ENCODE measurements around the gene FAAP20. TPM values are rescaled to one million over a fixed set of nuclear protein-coding genes. Genes with fewer than 3 reads are reported as not detected.

Gene FAAP20
- total and polyA plus RNA-seq, 2 donors (not counting 3 experiments of a cell fraction or from before 2014, with no cell fraction given): 31.5 to 62.6 TPM

DNA sequence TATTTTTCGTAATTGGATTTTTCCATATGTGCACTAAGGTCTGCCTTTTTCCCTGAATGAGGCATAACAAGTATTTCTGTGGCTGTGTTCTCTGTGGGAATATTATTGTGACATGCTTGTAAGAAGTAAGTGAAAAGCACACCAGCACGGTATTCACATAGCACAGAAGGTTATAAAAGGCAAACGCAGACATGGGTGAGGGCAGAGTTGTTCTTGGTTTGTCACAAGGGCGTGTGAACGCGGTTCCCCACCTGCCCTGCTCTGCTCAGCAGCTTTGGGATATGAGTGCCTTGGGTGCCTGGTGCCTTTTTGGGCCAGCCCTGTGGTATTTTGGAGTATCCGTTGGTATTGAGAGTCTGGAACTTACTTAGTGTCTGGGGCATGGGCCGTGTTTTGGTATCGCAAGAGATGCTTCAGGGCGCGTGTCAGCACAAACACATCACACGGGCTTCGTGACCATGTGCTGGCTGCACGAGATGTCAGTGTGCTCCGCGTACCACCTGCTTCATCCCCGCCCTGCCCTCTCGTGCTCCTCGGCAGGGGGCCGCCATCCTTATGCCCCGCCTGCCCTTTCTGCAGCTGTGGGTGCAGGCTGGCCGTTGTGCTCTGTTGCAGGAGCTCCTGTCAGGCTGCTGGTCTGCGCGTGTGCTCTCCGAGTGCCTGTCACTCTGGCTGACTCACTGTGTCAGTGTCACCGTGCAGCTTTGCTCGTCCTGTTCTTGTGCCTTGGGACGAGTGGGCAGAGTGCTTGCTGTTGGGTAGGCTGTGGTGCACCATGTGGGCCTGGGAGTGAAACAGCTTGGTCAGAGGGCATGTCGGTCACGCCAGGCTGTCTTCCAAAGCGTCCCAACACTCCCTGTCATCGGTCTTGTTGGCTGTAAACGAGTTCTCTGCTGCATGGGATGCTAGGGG, 48.5 kb upstream of the FAAP20 start:
- no peak overlapping the region for H3K9ac ChIP-seq (replicated peaks; ENCODE audit: extremely low read depth, insufficient read depth, low read length)
- TF ChIP-seq FOS (IDR thresholded peaks at IDR 0.05; ENCODE audit: borderline replicate concordance, insufficient read depth, low read length) (no peak), POLR2A (IDR thresholded peaks at IDR 0.05; ENCODE audit: low read depth, low read length) (no peak), MYC (IDR thresholded peaks at IDR 0.05; ENCODE audit: low read depth, low read length) (no peak), JUN (IDR thresholded peaks at IDR 0.05; ENCODE audit: borderline replicate concordance, insufficient read depth, insufficient read length, low read depth) (no peak), EZH2 (IDR thresholded peaks at IDR 0.05; ENCODE audit: borderline replicate concordance, low read depth, low read length, severe bottlenecking) (no peak), POLR2AphosphoS5 (IDR thresholded peaks at IDR 0.05; ENCODE audit: insufficient read depth, low read depth, low read length) (no peak)
- TF ChIP-seq, protein P1, sequence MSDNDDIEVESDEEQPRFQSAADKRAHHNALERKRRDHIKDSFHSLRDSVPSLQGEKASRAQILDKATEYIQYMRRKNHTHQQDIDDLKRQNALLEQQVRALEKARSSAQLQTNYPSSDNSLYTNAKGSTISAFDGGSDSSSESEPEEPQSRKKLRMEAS (IDR thresholded peaks at IDR 0.05; ENCODE audit: insufficient read depth, insufficient read length): no peak
- TF ChIP-seq, protein P2, sequence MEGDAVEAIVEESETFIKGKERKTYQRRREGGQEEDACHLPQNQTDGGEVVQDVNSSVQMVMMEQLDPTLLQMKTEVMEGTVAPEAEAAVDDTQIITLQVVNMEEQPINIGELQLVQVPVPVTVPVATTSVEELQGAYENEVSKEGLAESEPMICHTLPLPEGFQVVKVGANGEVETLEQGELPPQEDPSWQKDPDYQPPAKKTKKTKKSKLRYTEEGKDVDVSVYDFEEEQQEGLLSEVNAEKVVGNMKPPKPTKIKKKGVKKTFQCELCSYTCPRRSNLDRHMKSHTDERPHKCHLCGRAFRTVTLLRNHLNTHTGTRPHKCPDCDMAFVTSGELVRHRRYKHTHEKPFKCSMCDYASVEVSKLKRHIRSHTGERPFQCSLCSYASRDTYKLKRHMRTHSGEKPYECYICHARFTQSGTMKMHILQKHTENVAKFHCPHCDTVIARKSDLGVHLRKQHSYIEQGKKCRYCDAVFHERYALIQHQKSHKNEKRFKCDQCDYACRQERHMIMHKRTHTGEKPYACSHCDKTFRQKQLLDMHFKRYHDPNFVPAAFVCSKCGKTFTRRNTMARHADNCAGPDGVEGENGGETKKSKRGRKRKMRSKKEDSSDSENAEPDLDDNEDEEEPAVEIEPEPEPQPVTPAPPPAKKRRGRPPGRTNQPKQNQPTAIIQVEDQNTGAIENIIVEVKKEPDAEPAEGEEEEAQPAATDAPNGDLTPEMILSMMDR (IDR thresholded peaks at IDR 0.05; ENCODE audit: extremely low read depth in 1 of 2, insufficient read depth in 1 of 2, low read depth in 1 of 2, low read length in 2 of 2): no peak
- intact Hi-C loops (cut with micrococcal nuclease): no loop called here
- H3K27me3 ChIP-seq (ENCODE audit: control insufficient read depth in 2 of 2, insufficient read depth in 2 of 2, low read length in 2 of 2): no peaks in the 10 kb centered on the region
- H3K4me1 ChIP-seq (ENCODE audit: control insufficient read depth, extremely low read depth, insufficient read depth, low read length): peaks cover 8% of the 10 kb centered on the region
- dilution Hi-C loops (cut with MboI; ENCODE audit: extremely low pct_ligation_motif_present, low sequenced_read_pairs): no loop called here
- ChIA-PET CTCF (no interaction called here), POLR2A (no interaction called here)
- no peak overlapping the region for H3K27ac ChIP-seq (ENCODE audit: insufficient read depth, low read depth, low read length)
- no TSS peak for BruUV-seq (replicated peaks)
- no peaks in the 10 kb centered on the region for H3K9me3 ChIP-seq (replicated peaks; ENCODE audit: control insufficient read depth, insufficient read depth, low read length)
- peaks cover 96% of the 10 kb centered on the region for H3K79me2 ChIP-seq (ENCODE audit: control insufficient read depth, insufficient read depth, low read length)
- no peak overlapping the region for H2AFZ ChIP-seq (ENCODE audit: low read depth, low read length)
- no peaks in the 10 kb centered on the region for H3K9me1 ChIP-seq (replicated peaks; ENCODE audit: control insufficient read depth, extremely low read depth, insufficient read depth, low read length)
- FAIRE-seq: no peak
- no peak for DNase-seq (ENCODE audit: low read depth, low spot score)
- H3K4me3 ChIP-seq (replicated peaks in 1 of 3; ENCODE audit: insufficient read depth in 1 of 3, low read depth in 1 of 3, low read length in 3 of 3): no peak overlapping the region
- no peaks in the 10 kb centered on the region for H4K20me1 ChIP-seq (replicated peaks; ENCODE audit: control insufficient read depth, extremely low read depth, insufficient read depth, low read length)
- no peak overlapping the region for H3K4me2 ChIP-seq (ENCODE audit: insufficient read depth, low read length)
- peaks cover 0 to 10% of the 10 kb centered on the region in 2 experiments for H3K36me3 ChIP-seq (ENCODE audit: control insufficient read depth in 2 of 2, extremely low read depth in 1 of 2, insufficient read depth in 2 of 2, low read length in 2 of 2)
